GM12801 (cell line): ENCODE data around the gene BECN2.

Experiments
- CTCF ChIP-seq: IDR thresholded peaks from one replicate; pipeline ENCODE4 v1.5.1; 2011; ENCODE audit warnings: control low read depth; ENCODE audit not compliant: insufficient read length; ENCODE audit errors: extremely low read depth

Gene BECN2

GRCh38 chr1:241957692-241958494 is at the start of gene BECN2:
Gene BECN2, plus strand, starts transcription at chr1:241957767. Its CDS starts 0 bp downstream, at chr1:241957767.
- no peak for TF ChIP-seq CTCF

GRCh38 chr1:241916196-241916595 is 41.4 kb upstream of the BECN2 start:
- TF ChIP-seq CTCF: no peak

- no peak for TF ChIP-seq CTCF
Observed at GRCh38 chr1:241917487-241917886, 40.1 kb upstream of the BECN2 start.

GRCh38 chr1:241918879-241919278 is 38.7 kb upstream of the BECN2 start:
- TF ChIP-seq CTCF: no peak

- TF ChIP-seq CTCF: no peak
Observed at GRCh38 chr1:241924080-241924808, 33.3 kb upstream of the BECN2 start.

GRCh38 chr1:241926141-241926540 is 31.4 kb upstream of the BECN2 start:
- no peak for TF ChIP-seq CTCF

GRCh38 chr1:241927321-241927720 is 30.2 kb upstream of the BECN2 start:
- no peak for TF ChIP-seq CTCF
